ENCODE results near the gene DNAJC5.

Gene DNAJC5

GRCh38 chr20:63942250-63942951 is 47.5 kb downstream of the DNAJC5 start:
- Histone ChIP-seq H3F3A (ENCODE audit: low read depth) (no peaks in the 10 kb centered on the region; the same call in 1 of the 2 replicates), H3K4me1 (ENCODE audit: insufficient read depth, low read length, poor library complexity, severe bottlenecking) (no peaks in the 10 kb centered on the region), H3K9me3 (ENCODE audit: insufficient read depth, low read depth, low read length) (no peaks in the 10 kb centered on the region), H3K9me2 (replicated peaks; ENCODE audit: low read depth, low read length) (no peaks in the 10 kb centered on the region), H3K4me2 (ENCODE audit: low read depth, low read length, poor library complexity, severe bottlenecking) (no peak overlapping the region), H4K20me1 (ENCODE audit: insufficient read depth, low read length, poor library complexity, severe bottlenecking) (peaks cover 25% of the 10 kb centered on the region), H3K27me3 (ENCODE audit: insufficient read depth, low read length, poor library complexity, severe bottlenecking) (no peaks in the 10 kb centered on the region), H2AFZ (ENCODE audit: low read length) (no peak overlapping the region), H3K79me2 (ENCODE audit: insufficient read depth, low read length) (peaks cover 12% of the 10 kb centered on the region; the same call in 1 of the 2 replicates), H3K36me3 (ENCODE audit: insufficient read depth, low read length) (peaks cover 59% of the 10 kb centered on the region; the same call in 1 of the 2 replicates), H3K4me3 (ENCODE audit: low read length, poor library complexity, severe bottlenecking) (no peak overlapping the region), H3K9ac (ENCODE audit: low read depth, low read length, poor library complexity, severe bottlenecking) (no peak overlapping the region)
- TF ChIP-seq CTCF (conservative IDR thresholded peaks at IDR 0.05; ENCODE audit: low read length) (no peak), EZH2phosphoT487 (IDR thresholded peaks at IDR 0.05; ENCODE audit: borderline replicate concordance) (no peak)

GRCh38 chr20:63942969-63943807 is 48.3 kb downstream of the DNAJC5 start:
- Histone ChIP-seq H3K4me2 (ENCODE audit: low read depth, low read length, poor library complexity, severe bottlenecking) (no peak overlapping the region), H3F3A (ENCODE audit: low read depth) (no peaks in the 10 kb centered on the region), H3K36me3 (ENCODE audit: insufficient read depth, low read length) (peaks cover 59% of the 10 kb centered on the region; the same call in 1 of the 2 replicates), H4K20me1 (ENCODE audit: insufficient read depth, low read length, poor library complexity, severe bottlenecking) (peaks cover 33% of the 10 kb centered on the region), H3K9me2 (replicated peaks; ENCODE audit: low read depth, low read length) (no peaks in the 10 kb centered on the region), H3K4me1 (ENCODE audit: insufficient read depth, low read length, poor library complexity, severe bottlenecking) (no peaks in the 10 kb centered on the region), H3K9me3 (ENCODE audit: insufficient read depth, low read depth, low read length) (no peaks in the 10 kb centered on the region), H3K4me3 (ENCODE audit: low read length, poor library complexity, severe bottlenecking) (no peak overlapping the region), H3K27me3 (ENCODE audit: insufficient read depth, low read length, poor library complexity, severe bottlenecking) (no peaks in the 10 kb centered on the region), H3K9ac (ENCODE audit: low read depth, low read length, poor library complexity, severe bottlenecking) (no peak overlapping the region), H2AFZ (ENCODE audit: low read length) (no peak overlapping the region), H3K79me2 (ENCODE audit: insufficient read depth, low read length) (peaks cover 20% of the 10 kb centered on the region; the same call in 1 of the 2 replicates)
- TF ChIP-seq CTCF (conservative IDR thresholded peaks at IDR 0.05; ENCODE audit: low read length) (no peak), EZH2phosphoT487 (IDR thresholded peaks at IDR 0.05; ENCODE audit: borderline replicate concordance) (no peak)

- Histone ChIP-seq H3K36me3 (ENCODE audit: insufficient read depth, low read length) (peaks cover 59% of the 10 kb centered on the region; the same call in 1 of the 2 replicates), H3K79me2 (ENCODE audit: insufficient read depth, low read length) (peaks cover 24% of the 10 kb centered on the region; the same call in 1 of the 2 replicates), H3K4me2 (ENCODE audit: low read depth, low read length, poor library complexity, severe bottlenecking) (no peak overlapping the region), H3K4me1 (ENCODE audit: insufficient read depth, low read length, poor library complexity, severe bottlenecking) (peaks cover 1% of the 10 kb centered on the region), H4K20me1 (ENCODE audit: insufficient read depth, low read length, poor library complexity, severe bottlenecking) (peaks cover 38% of the 10 kb centered on the region), H3K9me3 (ENCODE audit: insufficient read depth, low read depth, low read length) (no peaks in the 10 kb centered on the region), H3F3A (ENCODE audit: low read depth) (peaks cover 5% of the 10 kb centered on the region), H3K4me3 (ENCODE audit: low read length, poor library complexity, severe bottlenecking) (no peak overlapping the region), H3K27me3 (ENCODE audit: insufficient read depth, low read length, poor library complexity, severe bottlenecking) (no peaks in the 10 kb centered on the region), H3K9ac (ENCODE audit: low read depth, low read length, poor library complexity, severe bottlenecking) (no peak overlapping the region), H2AFZ (ENCODE audit: low read length) (no peak overlapping the region), H3K9me2 (replicated peaks; ENCODE audit: low read depth, low read length) (no peaks in the 10 kb centered on the region)
- TF ChIP-seq CTCF (conservative IDR thresholded peaks at IDR 0.05; ENCODE audit: low read length) = no peak
- no peak for TF ChIP-seq EZH2phosphoT487 (IDR thresholded peaks at IDR 0.05; ENCODE audit: borderline replicate concordance)
Observed at GRCh38 chr20:63943808-63944077, 48.8 kb downstream of the DNAJC5 start.
